Hepatic stellate cell (primary cell): ENCODE results near the gene CFAP97.
"Not testable (repeated sequence)": the region's sequence is repeated elsewhere in the genome, so short reads cannot be mapped to it uniquely, and the experiment has no call there.

ENCODE experiments used
- DNase-seq: peaks from one replicate; pipeline ENCODE4 v3.0.0; 2011; ENCODE audit warnings: low spot score

The CFAP97 gene

DNA sequence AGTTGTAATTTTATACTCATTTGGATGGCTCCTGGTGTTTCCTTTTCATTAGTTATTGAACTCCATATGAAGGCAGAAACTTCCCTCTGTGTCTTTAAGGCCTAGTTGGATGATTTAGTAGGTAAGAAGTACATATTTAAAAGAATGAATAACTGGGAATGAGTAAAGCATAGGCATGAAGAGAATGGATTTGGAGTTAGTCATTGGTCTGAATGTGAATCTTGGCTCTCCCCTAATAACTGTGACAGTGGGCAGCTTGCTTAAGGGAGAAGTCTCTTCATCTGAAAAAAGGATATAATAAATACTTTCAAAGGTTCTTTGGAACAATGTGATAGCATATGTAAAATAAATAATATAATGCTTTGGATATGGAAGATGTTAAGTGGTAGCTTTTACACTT, 18.8 kb upstream of the CFAP97 start:
- DNase-seq: peak; percentile 70

DNA sequence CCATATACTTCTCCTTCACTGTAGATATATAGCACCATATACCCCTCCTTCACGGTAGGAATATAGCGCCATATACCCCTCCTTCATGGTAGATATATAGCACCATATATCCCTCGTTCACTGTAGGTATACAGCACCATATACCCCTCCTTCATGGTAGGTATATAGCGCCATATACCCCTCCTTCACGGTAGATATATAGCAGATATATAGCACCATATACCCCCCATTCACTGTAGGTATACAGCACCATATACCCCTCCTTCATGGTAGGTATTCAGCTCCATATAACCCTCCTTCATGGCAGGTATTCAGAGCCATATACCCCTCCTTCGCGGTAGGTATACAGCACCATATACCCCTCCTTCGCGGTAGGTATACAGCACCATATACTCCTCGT, 18.1 kb upstream of the CFAP97 start:
- DNase-seq: no peak

DNA sequence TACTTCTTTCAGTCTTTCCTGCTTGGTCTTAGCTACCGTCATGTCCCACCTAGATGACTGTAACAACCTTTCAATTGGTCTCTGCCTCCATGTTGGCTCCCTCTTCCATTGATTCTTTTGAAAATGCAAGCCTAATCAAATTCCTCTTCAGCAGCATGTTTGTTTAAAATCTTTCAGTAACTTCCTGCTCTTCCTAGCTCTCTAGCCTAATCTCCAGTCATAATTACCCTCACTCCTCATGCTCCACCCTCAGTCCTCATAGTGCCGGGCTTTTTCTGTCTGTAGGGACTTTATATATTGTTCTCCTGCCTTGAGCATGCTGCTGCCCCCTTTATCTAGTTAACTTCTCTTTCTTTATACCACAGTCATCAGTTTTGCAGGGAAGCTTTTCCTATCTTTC, 17.7 kb upstream of the CFAP97 start:
- no peak for DNase-seq

DNA sequence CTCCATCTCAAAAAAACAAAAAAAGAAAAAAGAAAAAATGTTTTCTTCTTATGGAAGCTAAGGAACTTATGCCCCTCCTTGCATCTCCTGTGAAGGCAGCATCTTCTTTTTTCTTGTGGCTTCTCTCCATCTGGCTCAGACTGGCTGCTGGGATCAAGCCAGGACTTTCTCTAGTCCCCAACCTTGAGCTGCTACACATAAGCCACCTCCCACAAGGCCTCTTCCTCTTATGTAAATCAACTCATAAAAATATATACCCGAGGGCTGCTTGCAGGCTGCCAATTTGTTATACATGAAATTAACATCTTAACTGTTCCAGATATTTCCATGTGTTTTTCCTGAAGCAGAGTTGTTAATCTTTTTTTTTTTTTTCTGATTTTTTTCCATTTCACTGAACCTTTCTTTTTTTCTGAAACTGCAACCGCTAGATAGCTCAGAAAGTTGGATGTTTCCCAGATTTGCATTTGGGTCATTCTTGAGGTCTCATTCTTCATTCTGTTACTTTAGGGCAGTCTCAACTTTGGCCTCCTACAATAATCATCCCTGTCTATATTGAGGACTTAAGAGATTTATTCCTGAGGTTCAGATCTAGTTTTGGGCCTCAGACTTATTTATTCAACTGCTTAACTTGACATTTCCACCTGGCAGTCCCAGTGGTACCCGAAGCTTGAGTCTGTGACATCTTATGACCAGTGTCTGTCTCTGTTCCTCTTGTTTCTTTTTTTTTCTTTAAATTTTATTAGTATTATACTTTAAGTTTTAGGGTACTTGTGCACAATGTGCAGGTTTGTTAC, 15.9 kb upstream of the CFAP97 start:
- DNase-seq: no peak

DNA sequence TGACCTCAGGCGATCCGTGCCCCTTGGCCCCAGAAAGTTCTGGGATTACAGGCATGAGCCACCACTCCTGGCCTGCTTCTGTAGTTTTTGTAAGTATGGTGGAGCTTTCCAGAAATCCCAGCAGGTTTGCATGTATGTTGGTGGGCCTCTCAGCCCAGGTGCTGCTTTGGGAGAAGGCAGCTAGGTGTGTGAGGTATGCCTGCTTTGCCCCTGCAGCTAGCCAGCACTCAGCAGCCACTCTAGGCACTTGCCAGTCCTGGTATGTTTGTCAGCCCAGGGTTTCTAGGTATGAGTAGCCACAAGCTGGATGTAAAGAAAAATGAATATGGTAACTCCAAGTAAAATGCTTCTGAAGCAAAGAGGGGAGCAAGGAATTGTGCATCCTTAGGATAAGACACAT, 14.5 kb upstream of the CFAP97 start:
- DNase-seq: no peak

DNA sequence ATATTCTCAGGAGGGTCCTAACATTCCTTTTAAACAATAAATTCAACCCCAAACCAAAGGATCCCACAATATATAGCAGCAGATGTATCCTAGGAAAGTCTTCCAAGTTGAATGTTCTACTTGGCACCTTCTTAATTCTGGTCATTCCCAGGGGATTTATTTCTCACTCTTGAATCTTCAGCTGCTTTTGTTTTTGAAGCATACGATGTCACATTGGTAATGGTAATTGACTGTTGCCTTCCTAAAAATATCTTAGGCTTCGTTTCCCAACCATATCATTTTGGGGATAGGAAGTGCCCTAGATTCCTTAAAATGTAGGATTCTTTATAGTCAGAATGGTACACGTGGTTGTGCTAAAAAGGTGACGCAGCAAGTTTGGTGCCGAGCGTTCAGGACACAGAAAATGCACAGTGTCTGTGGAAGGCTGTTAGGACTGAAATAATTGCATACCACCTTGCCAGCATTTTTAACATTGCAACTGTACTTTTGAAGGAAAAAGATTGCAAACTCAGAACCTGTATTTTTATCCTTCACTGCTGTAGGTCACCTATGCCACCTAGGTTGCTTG, 13.7 kb upstream of the CFAP97 start:
- no peak for DNase-seq

DNA sequence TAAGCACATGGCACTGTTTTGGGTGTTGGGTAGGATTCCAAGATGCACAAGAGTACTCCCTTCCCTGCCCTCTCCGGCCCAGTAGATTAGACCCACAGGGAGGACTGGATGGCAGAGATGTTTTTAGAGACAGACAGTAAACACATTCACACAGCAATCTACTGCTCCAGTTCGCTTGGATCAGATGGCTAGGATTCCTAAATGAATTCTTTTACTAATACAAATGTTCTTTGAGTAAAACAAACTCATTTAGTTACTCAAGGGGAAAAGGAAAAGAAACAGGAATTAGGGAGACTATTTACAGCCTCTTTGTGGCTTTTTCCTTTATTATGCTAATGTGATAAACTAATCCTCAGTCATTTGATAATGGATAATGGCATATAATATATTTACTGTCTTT, 11.5 kb upstream of the CFAP97 start:
- DNase-seq: no peak

DNA sequence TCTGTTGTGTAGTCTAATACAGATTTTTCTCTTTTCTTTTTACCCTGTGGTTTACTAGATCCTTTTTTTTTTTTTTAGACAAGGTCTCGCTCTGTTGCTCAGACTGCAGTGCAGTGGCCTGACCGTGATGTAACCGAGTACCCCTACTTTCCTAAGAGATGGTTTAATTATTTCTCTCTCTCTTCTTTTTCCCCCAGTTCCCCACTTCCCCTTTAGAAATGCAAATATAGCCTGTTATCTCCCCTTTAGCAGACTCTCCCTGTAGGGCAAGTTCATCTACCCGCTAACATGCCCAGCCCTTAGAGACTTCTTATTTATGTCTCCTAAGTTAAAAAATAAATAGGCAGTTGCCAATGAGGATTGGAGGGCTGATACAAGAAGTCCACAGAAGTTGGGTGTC, 10.1 kb upstream of the CFAP97 start:
- no peak for DNase-seq

DNA sequence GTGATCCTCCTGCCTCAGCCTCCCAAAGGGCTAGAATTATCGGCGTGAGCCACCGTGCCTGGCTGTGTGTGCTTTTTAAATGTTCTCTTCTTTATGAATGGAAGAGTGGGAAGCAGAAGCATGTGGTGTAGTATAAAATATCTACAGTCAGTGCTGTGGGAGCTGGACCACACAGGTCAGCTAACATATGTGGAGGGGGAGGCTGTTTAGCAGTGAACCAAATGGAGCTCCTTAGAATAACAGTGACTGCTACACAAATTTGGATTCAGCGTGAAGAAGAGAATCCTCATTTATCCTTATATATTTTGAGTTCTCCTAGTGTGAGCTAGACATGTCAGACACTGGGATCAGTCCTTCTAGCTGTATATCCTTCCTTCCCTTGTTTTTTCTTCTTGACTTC, 8.8 kb upstream of the CFAP97 start:
- no peak for DNase-seq

DNA sequence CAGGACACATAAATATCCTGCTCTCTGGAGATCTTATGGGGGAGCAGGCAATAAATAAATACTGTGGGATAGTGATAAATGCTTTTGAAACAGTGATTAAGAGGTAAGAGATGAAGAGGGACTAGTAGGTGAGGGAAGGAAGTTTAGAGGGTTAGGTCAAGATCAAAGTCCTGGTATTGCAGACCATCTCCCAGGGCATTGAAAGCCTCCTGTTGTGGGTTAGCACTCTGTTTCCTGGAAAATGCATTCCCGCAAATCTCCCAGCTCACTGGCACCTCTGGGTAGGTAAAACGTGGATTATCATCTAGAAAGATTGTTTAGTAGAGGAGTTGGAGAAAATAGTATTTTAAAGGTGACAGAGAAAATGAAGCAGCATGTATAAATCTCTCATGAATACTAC, 7.8 kb upstream of the CFAP97 start:
- no peak for DNase-seq

DNA sequence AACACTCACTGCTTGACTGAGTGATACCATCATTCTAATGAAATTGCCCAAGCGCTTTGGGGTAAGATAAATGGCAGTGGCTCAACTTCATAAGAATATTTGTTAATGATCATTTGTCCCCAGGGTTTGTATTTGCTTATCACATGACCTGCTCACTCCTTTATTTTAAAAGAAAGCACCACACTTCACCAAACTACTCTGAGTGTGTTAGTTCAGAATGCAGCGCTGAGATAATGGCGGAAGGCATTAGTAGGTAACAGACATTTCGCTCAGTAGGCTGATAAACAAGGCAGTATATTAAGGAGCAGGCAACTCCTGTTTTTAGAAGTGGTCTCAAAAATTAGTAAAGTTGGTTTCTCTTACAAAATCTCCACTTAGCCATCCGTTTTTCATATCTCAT, 7.2 kb upstream of the CFAP97 start:
- no peak for DNase-seq

DNA sequence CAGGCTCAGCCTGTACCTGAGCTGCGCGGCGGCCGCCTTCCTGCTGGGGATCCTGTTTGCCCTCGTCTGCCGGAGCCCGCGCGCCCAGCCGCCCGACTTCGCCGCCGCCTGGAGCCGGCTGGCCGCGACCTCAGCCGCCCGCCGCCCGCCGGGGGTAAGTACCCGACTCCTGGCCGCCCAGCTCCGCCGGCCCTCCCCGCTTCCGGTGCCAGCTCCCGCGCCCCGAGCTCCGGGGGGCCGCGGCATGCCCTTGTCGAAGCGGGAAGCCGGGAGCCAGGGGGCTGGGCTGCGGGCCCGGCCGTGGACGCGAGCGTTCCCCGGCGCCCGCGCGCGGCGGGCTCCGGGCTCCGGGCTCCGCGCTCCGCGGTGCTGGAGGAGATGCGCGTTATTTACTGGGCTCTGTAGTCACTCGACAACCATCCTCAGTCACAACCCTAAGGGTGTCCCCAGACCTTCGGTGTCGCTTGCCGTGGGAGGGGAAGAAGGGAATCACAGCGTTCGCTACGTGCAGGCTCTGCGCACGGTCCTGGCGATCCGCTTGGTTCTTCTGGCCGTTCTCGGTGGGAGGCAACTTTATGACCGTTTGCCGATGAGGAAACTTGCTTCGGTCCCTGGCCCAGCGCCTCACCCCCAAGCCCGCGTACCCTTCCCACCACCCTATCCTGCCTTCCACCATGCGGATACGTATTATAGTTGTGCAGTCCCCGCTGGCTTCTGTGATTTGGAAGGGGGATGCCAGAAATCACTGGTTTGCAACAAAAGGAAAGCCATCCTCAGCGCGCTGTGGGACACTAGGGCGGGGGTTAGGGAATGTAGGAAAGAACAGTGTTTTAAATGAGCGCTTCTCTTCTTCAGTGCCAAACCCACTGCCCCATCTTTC, 6.5 kb upstream of the CFAP97 start:
- peak; percentile 49 for DNase-seq

DNA sequence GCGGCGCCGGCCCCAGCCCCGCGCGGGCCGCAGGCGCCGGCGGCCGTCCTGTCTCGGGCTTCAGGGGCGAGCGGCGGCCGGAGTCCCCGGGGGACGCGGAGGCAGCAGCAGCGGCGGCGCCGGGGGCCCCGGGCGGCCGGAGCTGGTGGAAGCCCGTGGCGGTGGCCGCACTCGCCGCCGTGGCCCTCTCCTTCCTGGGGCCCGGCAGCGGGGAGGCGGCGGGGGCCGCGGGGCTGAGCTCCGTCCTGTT, 6.0 kb upstream of the CFAP97 start:
- not testable (repeated sequence) for DNase-seq

DNA sequence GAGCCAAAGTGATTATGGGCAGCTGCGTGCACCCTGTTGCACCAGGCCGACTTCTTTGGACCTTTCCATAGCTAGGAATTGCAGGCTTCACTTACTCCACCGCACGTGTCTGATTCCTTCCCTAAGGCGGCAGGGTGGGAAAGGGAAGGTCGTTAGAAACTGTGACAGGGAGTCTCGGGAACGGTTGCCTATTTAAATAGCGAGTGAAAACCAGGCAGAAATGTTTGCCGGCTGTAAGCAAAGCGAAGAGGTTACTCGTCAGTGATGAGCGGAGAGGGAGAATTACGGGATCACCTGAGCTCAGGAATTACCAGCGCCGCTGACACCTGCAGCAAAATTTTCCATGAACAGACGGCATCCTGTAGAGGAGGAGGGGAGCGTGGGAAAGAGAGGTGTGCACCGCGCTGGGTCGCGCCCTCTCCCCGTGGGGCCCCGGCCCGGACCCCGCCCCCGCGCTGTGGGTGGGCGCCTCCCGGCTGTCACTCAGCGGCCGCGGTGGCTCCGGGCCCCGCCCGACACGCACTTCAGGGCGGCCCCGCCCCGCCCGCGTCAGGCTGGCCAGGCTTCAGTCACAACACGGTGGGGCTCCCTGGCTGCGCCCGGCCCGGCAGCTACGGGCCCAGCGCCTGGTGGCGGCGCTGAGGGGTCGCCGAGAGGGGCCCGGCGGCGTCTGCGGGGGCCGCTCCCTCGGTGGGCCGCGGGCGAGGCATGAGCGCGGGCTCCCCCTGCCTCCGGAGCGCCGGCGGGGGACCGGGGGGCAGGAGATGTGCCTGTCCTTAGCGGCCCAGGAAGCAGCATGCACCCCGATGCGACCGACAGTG, 5.4 kb upstream of the CFAP97 start, which contains the start of gene SNX25:
SNX25 (plus strand) TSS at position 568 of the 821 bp plus-strand sequence; CDS start at position 797, 229 bp downstream.
- peak; percentile 75 for DNase-seq

DNA sequence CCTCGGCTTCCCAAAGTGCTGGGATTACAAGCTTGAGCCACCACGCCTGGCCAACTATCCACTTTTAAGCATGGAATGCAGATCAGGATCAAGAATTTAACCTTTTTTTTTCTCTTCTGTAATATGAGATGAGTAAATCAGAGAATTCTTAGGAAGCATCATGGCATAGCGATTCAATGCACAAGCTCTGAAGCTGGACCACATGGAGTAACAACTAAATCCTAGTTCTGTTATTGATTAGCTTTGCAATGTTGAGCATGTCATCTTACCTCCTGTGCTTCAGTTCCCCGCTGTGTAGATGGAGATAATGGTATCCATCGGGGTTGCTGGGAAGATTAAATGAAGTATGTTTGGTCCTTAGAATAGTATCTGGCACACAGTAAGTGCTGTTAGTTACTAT, 3.7 kb upstream of the CFAP97 start:
- DNase-seq: no peak

DNA sequence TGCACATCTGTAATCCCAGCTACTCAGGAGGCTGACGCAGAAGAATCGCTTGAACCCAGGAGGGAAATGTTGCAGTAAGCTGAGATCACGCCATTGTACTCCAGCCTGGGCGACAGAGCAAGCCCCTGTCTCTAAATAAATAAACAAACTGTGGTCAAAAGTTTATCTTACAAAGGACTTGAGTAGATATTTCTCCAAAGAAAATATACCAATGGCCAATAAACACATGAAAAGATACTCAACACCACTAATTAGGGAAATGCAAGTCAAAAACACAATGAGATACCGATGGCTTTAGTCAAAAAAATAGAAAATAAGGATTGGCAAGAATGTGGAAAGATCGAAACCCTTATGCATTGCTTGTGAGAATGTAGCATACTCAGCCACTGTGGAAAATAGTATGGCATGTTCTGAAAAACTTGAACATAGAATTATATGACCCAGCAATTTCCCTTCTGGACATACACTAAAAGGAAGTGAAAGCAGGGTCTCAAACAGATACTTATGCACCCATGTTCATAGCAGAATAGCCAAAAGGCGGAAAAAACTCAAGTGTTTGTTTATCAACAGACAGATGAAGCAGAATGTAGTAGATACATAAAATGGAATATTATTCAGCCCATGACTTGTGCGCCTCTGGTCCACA, 2.0 kb upstream of the CFAP97 start:
- DNase-seq: no peak

DNA sequence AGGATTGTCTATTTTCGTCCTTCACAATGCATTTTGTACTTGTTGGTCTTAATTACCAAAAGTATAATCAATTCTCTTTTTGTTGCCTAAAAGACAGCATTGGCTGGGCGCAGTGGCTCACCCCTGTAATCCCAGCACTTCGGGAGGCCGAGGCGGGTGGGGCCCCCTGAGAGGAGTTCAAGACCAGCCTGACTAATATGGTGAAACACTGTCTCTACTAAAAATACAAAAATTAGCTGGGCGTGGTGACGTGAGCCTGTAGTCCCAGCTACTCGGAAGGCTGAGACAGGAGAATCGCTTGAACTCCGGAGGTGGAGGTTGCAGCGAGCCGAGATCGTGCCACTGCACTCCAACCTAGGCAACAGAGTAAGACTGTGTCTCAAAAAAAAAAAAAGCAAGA, 1.3 kb upstream of the CFAP97 start:
- DNase-seq: not testable (repeated sequence)

DNA sequence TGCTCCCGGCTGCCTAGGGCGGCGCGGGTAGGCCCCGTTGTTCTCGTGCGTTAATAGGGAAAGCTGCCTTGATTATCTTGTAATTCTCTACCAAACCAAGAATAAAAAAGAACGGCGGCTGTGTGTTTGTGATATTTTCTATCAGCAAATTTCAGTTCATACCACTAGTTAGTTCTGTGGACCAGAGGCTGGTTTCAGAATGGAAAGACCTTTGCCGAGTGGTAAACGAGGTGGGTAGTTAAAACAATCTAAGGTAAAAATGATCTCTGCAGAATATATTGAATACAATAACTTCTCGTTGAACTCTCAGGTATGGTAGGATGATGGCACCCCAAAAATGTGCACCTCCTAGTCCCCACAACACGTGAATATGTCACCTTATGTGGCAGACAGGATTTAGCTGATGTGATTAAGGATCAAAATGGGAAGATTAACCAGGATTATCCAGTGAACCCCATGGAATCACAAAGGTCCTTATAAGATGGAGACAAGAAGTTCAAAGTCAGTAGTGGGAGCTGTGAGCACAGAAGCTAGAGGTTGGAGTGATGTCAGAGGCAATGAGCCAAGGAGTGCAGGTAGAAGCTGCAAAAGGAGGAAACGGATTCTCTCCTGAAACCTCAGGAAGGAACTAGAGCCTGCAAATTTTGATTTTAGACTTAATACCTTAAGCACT, 574 bp upstream of the CFAP97 start:
- no peak for DNase-seq

DNA sequence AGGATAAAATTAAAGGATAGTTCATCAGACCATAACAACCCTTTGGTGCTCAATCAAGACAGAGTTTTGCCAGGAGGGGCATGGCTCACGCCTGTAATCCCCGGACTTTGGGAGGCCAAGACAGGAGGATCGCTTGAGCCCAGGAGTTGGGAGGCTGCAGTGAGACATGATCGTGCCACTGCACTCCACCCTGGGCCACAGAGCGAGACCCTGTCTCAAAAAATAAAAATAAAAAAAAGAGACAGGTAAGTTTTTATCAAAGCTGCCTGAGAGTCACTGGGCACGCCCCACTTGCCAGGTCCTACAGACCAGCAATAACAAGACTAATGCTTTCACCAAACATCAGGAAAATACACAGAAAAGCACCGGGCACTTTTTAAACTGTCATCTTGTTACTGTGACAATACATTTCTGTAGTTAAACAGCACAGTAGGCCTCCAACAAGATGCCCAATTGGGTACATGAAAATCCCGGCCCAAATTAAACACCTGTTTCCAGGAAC, 765 bp downstream of the CFAP97 start:
- no peak for DNase-seq

DNA sequence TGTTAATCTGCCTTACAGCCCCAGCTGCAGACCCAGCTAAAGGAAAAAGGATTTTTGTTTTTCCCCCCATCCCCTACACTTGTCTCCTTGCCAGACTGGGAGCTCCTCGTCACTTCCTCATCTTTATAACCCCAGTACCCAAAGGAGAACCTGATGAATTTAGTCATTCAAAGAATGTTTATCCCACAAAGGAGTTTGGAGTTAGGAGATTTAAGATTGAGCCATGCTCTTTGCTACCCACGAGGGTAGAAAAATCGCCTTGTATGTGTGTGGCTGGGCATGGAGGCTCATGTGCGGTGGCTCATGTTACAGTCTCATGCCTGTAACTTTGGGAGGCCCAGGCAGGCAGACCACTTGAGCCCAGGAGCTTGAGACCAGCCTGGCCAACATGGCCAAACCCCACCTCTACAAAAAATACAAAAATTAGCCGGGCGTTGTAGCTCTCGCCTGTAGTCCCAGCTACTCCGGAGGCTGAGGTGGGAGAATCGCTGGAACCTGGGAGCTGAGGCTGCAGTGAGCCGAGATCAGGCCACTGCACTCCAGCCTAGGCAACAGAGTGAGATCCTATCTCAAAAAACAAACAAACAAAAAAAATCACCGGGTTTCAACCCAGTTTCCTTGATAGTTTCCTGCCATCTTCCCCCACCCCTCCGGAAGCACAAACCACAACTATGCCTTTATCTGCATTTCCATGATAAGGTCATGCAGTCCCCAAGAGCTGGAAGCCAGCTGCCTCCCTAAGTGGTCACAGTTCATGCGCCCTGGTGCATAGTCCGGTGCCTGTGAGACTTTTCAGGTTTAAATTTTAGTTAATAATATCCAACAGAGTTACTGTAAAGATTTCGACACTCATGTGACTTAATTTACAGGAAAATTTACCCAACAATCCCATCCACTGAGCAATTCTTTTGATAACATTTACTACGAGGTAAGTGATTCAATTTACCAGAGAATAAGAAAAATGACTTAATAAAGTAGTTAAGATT, 1.5 kb downstream of the CFAP97 start:
- DNase-seq: no peak
